Regular cardiac myocyte (primary cell): Measurements from ENCODE around the gene TNFRSF6B. TPM values are rescaled to one million over a fixed set of nuclear protein-coding genes. Genes with fewer than 3 reads are reported as not detected.

Source experiments
- total RNA-seq: library from RNA; depleted of rRNA; stranded (reverse); fragments of >200 nt; gene quantifications from 2 replicates; pipeline ENCODE4 v1.2.3, GENCODE V29; 2014

The TNFRSF6B gene, protein sequence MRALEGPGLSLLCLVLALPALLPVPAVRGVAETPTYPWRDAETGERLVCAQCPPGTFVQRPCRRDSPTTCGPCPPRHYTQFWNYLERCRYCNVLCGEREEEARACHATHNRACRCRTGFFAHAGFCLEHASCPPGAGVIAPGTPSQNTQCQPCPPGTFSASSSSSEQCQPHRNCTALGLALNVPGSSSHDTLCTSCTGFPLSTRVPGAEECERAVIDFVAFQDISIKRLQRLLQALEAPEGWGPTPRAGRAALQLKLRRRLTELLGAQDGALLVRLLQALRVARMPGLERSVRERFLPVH
- total RNA-seq: 2.7 and 8.7 TPM in 2 replicates

DNA sequence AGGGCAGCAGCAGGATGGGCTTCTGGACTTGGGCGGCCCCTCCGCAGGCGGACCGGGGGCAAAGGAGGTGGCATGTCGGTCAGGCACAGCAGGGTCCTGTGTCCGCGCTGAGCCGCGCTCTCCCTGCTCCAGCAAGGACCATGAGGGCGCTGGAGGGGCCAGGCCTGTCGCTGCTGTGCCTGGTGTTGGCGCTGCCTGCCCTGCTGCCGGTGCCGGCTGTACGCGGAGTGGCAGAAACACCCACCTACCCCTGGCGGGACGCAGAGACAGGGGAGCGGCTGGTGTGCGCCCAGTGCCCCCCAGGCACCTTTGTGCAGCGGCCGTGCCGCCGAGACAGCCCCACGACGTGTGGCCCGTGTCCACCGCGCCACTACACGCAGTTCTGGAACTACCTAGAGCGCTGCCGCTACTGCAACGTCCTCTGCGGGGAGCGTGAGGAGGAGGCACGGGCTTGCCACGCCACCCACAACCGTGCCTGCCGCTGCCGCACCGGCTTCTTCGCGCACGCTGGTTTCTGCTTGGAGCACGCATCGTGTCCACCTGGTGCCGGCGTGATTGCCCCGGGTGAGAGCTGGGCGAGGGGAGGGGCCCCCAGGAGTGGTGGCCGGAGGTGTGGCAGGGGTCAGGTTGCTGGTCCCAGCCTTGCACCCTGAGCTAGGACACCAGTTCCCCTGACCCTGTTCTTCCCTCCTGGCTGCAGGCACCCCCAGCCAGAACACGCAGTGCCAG lies at the start of gene TNFRSF6B:
TNFRSF6B (plus strand) TSS at position 25 of the 729 bp plus-strand sequence; CDS start at position 141, 116 bp downstream.

DNA sequence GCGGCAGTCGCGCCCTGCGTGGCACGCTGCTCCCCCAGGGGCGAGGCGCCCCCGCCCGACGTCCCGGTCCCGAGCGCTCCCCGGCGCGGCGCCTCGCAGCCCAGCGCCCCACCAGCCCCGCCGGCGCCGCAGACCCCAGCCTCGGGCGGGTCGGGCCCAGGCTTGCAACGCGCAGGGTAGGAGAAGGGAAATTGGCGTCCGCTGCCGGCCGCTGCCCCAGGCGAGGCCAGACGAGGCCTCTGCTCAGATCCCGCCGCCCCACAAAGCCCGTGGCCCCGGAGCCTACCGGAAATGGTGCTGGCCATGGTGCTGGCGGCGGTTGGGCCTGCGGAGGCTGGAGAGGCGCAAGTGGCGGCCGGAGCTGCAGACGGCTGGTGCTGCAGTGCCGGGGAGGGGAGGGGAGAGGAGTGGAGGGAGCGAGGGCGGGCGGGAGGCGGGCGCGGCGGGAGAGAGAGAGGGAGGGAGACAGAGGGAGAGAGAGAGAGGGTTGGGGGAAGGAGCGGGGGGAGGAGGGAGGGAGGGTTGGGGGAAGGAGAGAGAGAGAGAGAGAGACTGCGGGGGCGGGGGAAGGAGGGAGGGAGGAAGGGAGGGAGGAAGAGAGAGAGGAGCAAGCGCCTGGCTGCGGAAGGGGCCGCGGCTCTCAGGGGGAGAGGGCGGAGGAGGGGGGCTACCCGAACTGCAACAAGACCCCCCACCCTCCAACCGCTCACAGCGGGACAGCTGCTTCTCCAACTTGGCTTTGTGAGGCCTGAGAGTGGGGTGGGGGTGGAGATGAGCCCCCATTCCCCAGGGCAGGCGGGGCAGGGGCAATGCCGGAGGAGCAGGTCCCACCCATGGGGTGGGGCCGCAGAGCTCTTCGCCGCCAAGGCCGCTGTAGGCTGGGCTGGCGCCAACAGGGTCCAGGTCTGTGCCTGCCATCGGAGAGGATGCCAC lies 43.1 kb upstream of the TNFRSF6B start, which contains the start of gene STMN3:
STMN3 (minus strand) TSS at position 384 of the 933 bp plus-strand sequence; CDS start at position 305, 79 bp downstream.

DNA sequence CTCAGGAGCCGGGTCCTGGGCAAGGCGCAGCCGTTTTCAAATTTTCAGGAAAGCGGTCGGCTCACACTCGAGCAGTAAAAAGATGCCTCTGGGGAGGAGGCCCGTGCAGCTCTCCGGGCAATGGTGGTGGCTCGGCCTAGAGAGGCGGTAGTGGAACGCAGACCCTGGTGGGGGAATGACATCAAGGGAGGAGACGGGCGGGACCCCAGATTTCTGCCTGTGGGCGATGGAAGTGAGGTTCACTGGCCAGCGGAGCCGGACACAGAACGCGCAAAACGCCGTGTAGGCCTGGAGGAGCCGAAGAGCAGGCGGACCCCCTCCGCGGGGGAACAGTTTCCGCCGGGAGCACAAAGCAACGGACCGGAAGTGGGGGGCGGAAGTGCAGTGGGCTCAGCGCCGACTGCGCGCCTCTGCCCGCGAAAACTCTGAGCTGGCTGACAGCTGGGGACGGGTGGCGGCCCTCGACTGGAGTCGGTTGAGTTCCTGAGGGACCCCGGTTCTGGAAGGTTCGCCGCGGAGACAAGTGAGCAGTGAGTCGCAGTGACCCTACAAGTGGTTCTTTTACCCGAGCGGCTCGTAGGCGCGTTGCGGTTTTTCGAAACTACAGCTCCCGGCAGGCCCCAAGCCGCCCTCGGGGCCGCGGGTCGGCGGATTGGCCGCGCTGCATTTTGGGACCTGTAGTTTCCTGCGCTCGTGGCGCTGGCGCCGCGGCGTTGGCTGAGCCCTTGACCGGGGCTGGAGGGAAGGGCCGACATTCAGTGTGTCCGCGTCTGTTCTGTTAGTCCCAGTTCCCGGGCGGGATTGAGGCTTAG lies 38.3 kb upstream of the TNFRSF6B start, which contains the start of gene RTEL1:
RTEL1 (plus strand) TSS at position 376 of the 812 bp plus-strand sequence. CDS start 1,091 bp downstream, outside the sequence.

DNA sequence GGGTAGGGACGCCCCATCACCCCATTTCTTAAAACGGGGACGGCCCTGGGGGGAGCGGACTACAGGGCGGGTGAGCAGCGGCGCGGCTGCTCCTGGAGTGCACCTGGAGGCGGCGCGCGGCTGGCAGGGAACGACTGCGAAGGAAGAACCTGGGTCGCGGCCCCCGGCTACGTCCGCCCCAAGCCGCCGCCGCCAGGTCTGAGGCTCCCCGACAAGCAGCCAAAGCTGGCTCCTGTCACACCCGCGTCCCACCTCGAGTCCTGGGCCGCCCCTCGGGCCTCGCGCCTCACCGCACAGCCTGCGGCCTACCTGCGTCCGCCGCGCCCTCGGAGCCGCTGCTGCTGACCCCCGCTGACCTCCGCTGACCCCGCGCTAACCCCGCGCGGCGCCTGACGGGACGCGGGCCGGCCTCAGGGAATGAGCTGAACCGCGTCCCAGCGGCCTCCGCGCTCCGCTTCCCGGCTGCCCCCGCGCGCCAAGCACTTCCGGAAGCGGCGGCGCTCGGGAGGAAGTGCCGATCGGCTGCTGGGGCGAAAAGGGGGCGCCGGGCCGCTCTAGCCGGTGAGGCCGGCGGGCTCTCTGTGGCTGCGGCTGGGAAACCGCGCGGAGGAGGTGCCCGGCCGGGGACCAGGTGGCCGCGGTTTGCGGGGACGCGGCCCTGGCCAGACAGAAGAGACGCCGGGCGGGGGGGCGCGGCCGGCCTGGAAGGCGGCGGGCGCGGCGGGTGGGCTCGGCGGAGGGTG lies 11.3 kb downstream of the TNFRSF6B start, which contains the start of the genes ARFRP1 and ZGPAT:
ARFRP1 (minus strand) TSS at position 419 of the 743 bp plus-strand sequence. CDS start 885 bp downstream, outside the sequence.
ZGPAT (plus strand) TSS at position 482 of the 743 bp plus-strand sequence. CDS start 542 bp downstream, outside the sequence.

DNA sequence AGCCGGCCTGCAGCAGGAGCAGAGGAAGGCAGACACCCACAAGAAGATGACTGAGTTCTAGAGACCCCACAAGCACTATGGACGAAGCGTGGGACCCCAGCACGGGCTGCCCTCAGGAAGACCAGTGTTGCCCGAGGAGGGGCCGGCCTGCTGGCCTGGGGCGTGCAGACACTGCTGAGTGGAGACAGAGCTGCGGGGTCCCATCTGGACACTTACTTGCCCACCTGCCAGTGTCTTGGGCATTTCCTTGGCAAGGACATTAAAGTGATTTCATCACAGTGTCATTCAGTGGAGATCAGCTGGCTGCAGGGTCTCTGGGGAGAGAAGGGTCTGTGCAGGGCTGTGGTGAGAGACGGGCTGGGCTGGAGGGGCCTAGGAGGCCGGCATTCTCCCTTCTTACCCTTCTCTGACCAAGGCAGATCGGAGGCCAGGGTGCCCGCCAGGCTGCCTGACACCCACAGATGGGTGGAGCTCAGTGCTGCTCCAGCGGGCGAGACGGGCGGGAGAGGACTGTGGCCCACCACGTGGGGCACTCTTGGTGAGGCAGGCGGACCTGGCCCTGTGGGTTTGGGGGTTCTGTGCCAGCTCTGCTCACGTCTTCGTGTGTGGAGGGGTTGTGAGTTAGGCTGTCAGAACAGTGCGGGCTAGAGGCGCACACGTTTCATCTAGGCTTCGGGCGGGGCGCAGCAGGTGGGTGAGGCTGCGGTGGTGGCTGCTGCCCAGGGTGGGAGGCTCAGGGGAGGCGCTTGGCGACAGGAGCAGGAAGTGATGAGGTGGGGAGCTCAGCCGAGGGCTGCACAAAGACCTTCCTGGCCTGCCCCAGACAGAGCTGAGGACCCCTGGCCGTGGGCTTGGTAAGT lies 39.6 kb downstream of the TNFRSF6B start, which contains the start of gene LIME1:
LIME1 (plus strand) TSS at position 806 of the 860 bp plus-strand sequence. CDS start 886 bp downstream, outside the sequence.

DNA sequence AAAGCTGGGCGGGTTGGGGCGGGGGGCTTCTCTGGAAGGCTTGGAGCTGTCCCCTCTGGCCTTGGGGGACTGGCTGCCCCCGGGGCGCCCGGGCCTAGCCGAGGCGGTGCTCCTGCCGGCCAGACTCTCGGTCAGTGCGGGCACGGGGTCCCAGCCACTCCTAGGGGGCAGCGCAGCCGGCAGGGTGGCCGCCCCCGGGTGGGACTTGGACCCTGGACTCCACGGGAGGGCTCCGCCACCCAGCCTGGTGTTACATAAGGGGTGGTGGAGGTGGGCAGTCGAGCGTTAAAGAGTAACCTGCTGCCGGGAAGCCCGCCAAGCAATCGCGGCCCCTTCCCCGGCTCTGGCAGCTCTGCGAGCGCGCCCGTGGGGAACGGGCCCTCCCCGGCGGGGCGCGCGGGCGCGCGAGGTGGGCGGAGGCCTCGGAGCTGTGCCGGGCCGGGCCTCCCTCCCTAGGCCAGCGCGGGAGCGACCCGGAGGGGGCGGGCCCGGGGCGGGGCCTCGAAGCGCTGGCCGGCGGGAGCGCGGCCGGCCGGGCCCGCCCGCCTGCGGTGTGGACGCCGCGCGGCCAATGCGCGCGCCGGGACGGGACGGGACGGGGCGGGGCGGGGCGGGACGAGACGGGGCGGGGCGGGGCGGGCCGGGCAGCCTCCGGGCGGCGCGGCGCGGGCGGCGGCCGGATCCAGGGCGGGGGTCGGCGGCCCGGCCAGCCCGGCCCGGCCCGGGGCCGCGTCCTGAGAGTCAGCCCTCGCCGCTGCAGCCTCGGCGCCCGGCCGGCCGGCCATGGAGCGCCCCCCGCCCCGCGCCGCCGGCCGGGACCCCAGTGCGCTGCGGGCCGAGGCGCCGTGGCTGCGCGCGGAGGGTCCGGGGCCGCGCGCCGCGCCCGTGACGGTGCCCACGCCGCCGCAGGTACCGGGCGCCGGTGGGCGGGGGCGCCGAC lies 42.9 kb downstream of the TNFRSF6B start, which contains the start of gene SLC2A4RG:
SLC2A4RG (plus strand) TSS at position 647 of the 940 bp plus-strand sequence; CDS start at position 784, 137 bp downstream.

Other genes with a start within 250 kb of the TNFRSF6B start
- 0.19 TPM in 1 of 2 replicates, not detected in the other for gene KCNQ2, start 224.0 kb upstream of the TNFRSF6B start, total RNA-seq
- 0.38 and 5.4 TPM in 2 replicates for gene EEF1A2, start 197.6 kb upstream of the TNFRSF6B start, total RNA-seq
- gene PPDPF, start 175.9 kb upstream of the TNFRSF6B start, total RNA-seq: 26.3 and 42.6 TPM in 2 replicates
- under 0.01 TPM in 1 of 2 replicates, not detected in the other for gene PTK6, start 159.3 kb upstream of the TNFRSF6B start, total RNA-seq
- gene SRMS, start 148.9 kb upstream of the TNFRSF6B start, total RNA-seq: not detected in 2 replicates
- 0.19 and 0.56 TPM in 2 replicates for gene FNDC11, start 142.5 kb upstream of the TNFRSF6B start, total RNA-seq
- 32.1 and 33.0 TPM in 2 replicates for gene HELZ2, start 122.4 kb upstream of the TNFRSF6B start, total RNA-seq
- gene GMEB2, start 69.6 kb upstream of the TNFRSF6B start, total RNA-seq: 8.2 and 9.6 TPM in 2 replicates
- 9.8 and 11.8 TPM in 2 replicates for gene STMN3, start 43.2 kb upstream of the TNFRSF6B start, total RNA-seq
- 6.2 and 13.8 TPM in 2 replicates for gene RTEL1, start 38.3 kb upstream of the TNFRSF6B start, total RNA-seq
- gene ARFRP1, start 11.3 kb downstream of the TNFRSF6B start, total RNA-seq: 31.6 and 41.6 TPM in 2 replicates
- gene ZGPAT, start 11.4 kb downstream of the TNFRSF6B start, total RNA-seq: 15.2 and 26.5 TPM in 2 replicates
- 3.3 and 4.2 TPM in 2 replicates for gene LIME1, start 40.0 kb downstream of the TNFRSF6B start, total RNA-seq
- 22.0 and 22.3 TPM in 2 replicates for gene SLC2A4RG, start 43.1 kb downstream of the TNFRSF6B start, total RNA-seq
- gene ZBTB46, start 134.6 kb downstream of the TNFRSF6B start, total RNA-seq: 4.8 and 14.6 TPM in 2 replicates
- not detected in 2 replicates for gene ABHD16B, start 164.8 kb downstream of the TNFRSF6B start, total RNA-seq
- gene TPD52L2, start 168.6 kb downstream of the TNFRSF6B start, total RNA-seq: 137 and 175 TPM in 2 replicates
- gene DNAJC5, start 198.5 kb downstream of the TNFRSF6B start, total RNA-seq: 73.9 and 78.2 TPM in 2 replicates